NCI-H2196 treated with DMSO at 0.1 percent for 48 hours (cell line): Measurements from ENCODE around the gene LARP1B.
"Not testable (repeated sequence)": the region's sequence is repeated elsewhere in the genome, so short reads cannot be mapped to it uniquely, and the experiment has no call there.

Experiments used
- DNase-seq: peaks from one replicate; lab custom pipeline; 2025; ENCODE audit not compliant: unreplicated experiment; lab: John Stamatoyannopoulos, UW

LARP1B gene

GRCh38 chr4:128060699-128061565, at the start of gene LARP1B:
Gene LARP1B, plus strand, starts transcription at chr4:128061312. Its CDS starts 13,640 bp downstream, at chr4:128074952.
- peak; percentile 79 for DNase-seq

DNA sequence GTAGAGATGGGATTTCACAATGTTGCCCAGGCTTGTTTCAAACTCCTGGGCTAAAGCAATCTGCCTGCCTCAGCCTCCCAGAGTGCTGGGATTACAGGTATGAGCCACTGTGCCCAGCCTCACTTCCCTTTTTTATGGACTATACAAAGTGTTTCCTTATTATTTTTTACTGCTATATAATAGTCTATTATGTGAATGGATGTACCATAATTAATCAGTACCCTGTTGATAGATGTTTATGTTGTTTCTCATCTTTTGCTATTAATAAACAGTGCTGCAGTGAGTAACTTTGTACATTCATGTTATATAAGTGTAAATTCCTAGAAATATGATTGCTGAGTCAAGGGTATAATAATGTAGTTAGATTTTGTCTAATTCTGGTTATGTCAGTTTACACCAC, 35.8 kb upstream of the LARP1B start:
- DNase-seq, result no peak

- no peak for DNase-seq
Observed at GRCh38 chr4:128029907-128030306, 31.2 kb upstream of the LARP1B start.

DNA sequence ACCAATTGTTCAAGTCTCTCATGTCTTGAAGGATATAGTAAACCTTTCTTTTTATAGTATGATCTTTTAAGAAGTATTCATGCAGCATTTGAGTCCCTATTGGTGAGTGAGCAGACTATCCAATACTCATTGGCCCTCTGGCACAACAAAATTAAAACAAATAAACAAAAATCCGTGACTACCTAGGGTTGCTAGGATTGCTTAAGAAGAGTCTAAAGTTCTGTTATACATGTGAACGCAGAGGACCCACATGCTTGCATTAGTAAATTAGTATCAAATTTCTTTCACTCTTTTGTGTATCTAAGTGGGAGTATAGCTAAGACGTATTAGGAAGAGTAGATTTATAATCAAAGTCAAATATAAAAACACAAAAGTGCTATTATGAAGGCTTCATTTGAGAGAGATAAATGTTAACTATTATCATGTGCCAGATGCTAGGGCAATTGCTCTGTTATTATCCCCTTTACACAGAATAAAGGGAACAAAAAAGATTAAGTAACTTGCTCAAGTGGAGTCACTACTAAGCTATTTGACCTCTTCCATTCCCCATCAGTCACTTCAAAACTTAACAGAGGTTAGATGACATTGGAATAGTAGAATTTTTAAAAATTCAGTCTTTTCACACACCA, 29.2 kb upstream of the LARP1B start:
- no peak for DNase-seq

GRCh38 chr4:128039568-128039967, 21.5 kb upstream of the LARP1B start:
- DNase-seq, result no peak

DNA sequence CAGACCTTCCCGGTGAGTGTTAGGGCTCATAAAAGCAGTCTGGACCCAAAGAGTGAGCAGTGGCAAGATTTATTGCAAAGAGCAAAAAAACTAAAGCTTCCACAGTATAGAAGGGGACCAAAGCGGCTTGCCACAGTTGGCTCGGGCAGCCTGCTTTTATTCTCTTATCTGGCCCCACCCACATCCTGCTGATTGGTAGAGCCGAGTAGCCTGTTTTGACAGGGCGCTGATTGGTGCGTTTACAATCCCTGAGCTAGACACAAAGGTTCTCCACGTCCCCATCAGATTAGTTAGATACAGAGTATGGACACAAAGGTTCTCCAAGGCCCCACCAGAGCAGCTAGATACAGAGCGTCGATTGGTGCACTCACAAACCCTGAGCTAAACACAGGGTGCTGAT, 14.1 kb upstream of the LARP1B start:
- DNase-seq, result not testable (repeated sequence)

DNA sequence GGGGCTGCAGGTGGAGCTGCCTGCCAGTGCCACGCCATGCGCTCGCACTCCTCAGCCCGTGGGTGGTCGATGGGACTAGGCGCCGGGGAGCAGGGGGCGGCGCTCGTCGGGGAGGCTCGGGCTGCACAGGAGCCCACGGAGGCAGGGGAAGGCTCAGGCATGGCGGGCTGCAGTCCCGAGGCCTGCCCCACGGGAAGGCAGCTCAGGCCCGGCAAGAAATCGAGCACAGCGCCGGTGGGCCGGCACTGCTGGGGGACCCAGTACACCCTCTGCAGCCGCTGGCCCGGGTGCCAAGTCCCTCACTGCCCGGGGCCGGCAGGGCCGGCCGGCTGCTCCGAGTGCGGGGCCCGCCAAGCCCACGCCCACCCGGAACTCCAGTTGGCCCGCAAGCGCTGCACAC, 13.6 kb upstream of the LARP1B start:
- DNase-seq, result not testable (repeated sequence)

- not testable (repeated sequence) for DNase-seq
Observed at GRCh38 chr4:128051229-128051628, 9.9 kb upstream of the LARP1B start.

DNA sequence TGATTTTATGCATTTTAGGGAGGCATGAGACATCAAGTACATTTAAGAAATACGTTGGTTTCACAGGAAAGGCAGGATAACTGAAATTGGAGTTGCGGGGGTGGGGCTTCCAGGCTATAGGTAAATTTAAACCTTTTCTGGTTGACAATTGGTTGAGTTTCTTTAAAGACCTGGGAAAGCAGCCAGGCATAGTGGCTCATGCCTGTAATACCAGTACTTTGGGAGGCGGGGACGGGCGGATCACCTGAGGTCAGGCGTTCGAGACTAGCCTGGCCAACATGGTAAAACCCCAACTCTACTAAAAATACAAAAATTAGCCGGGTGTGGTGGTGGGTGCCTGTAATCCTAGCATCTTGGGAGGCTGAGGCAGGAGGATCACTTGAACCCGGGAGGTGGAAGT, 6.2 kb upstream of the LARP1B start:
- not testable (repeated sequence) for DNase-seq

DNA sequence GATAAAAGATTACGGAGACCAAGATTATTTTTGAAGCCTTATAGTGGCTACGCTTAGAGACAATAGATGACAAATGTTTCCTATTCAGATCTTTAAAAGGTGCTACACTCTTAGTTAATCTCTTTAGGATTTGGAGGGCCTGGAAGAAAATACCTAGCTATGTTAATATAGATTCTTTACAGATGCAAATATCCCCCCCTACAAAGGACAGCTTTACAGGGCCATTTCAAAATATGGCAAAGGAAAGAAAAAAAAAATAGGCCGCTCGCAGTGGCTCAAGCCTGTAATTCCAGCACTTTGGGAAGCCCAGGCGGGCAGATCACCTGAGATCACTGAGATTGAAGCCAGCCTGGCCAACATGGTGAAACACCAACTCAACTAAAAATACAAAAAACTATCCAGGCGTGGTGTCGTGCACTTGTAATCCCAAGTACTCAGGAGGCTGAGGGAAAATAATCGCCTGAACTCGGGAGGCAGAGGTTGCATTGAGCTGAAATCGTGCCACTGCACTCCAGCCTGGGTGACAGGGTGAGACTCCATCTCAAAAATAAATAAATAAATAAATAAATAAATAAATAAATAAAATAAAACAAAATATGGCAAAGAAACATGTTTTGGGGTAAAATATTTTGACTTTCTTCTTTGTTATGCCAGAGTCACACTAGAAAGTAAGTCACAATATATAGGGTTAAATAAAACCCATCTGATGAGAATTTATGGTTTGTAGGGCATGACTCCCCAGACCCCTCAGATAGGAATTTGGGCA, 5.5 kb upstream of the LARP1B start:
- not testable (repeated sequence) for DNase-seq

GRCh38 chr4:128056396-128056795, 4.7 kb upstream of the LARP1B start:
- no peak for DNase-seq

- DNase-seq, result no peak
Observed at GRCh38 chr4:128060121-128060698, 902 bp upstream of the LARP1B start.

DNA sequence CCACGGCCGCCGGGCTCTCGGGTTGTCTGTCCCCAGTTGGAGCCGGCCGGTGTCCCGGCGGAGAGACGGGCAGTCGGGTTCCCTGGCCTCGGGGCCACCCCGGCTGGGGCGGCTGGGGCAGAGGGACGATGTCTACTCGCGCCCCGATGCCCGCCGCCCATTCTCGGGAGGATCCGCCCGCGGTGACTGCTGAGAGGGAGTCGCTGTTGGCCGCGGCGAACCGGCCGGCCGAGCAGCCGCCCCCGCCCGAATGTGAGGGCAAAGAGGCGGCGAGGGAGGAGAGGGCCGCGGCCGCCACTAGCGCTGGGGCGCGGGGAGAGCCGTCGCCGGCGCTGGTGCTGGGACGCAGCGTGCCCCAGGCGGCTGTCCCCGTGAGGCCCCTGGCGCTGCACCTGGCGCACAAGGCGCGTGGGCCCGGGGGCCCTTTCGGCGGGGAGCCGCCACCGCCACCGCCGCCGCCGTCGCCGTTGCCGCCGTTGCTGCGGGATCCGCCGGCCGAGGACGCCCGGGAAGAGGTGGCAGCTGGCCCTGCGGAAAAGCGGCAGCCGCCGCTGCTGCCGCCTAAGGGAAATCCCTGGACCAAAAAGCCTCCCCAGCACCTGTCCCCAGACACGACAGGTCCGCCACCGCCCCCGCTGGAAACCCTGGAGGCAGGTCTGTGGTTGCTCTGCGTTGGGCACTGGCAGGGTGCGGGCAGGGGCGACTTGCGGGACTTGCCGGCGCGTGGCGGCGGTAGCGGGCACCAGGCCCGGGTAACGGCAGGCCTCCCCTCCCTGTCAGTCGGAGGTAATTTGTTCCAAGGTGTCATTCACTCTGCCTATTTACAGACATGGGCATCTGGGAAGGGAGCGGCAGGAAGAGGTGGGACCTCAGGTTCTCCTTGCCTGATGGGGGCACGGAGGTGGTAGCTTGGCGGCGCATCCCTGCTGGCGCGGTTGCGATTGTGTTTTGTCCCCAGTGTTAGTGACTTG, 739 bp downstream of the LARP1B start:
- DNase-seq, result no peak

DNA sequence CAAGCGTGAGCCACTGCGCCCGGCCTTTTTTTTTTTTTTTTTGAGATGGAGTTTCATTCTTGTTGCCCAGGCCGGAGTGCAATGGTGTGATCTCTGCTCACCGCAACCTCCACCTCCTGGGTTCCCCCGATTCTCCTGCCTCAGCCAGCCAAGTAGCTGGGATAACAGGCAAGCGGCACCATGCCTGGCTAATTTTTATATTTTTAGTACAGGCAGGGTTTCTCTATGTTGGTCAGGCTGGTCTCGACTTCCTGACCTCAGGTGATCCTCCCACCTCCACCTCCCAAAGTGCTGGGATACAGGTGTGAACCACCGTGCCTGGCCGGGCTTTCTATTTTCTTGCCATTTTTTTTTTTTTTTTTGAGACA, 5.3 kb downstream of the LARP1B start:
- not testable (repeated sequence) for DNase-seq

- DNase-seq, result no peak
Observed at GRCh38 chr4:128068918-128069317, 7.8 kb downstream of the LARP1B start.

GRCh38 chr4:128076464-128076863, 15.4 kb downstream of the LARP1B start:
- DNase-seq, result no peak

DNA sequence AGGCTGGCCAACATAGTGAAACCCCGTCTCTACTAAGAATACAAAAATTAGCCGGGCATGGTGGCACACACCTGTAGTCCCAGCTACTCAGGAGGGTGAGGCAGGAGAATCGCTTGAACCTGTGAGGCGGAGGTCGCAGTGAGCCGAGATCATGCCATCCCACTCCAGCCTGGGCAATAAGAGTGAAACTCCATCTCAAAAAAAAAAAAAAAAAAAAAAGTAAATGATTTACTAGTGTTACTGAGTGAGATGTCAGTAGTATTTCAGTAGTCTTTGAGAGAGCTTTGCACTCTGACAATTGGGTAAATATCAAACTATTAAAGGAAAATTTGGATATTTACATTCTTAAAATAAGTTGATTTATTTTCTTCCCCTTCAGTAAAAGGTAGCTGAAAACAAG, 34.2 kb downstream of the LARP1B start:
- not testable (repeated sequence) for DNase-seq

DNA sequence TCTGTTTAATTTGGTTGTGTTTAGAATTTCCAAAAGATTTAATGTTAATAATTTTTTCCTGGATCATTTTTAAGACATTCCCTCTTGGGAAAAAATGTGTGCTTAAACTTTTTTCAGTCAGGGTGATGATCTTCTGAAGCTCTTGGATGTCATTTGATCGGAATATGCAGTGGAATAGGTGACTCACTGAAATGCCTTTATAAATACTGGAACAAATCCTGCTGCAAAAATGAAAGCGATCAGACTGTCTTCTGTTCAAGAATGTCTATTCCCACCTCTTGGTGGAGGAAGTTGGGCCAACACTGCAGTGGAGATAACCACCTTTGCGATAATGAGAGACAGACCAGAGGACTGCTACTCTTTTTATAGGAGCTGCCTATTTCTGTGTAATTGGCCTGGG, 46.7 kb downstream of the LARP1B start:
- DNase-seq, result no peak

DNA sequence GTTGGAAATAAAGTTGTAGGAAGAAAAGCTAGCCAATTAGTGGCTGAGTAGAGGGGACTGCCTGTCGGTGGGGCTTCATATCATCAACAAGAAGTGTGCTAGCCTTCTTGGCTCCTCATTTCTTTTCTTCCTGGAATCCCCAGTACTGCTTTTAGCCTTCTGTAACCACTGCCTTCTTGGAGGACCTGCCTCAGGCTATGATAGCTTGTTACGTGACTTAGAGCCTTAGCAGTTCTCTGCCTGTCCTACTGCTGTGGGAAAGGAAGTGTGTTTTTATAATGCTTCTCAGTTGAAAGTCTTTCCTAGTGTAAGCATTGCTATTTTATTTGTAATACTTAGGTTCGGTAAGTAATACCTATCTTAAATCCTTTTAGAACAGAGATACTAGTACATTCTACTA, 61.9 kb downstream of the LARP1B start:
- DNase-seq, result no peak

DNA sequence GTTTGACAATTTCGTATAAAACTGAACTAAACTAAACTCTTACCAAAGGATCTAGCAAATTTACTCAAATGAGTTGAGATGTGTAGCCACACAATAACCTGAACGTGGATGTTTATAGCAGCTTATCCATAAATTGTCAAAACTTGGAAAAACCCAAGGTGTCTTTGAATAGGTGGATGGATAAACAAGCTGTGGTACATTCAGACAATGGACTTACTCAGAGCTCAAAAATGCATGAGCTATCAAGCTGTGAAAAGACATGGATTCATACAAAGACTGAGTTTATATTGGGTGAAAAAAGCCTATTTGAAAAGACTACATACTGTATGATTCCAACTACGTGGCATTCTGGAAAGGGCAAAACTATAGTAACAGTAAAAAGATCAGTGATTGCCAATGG, 69.5 kb downstream of the LARP1B start:
- no peak for DNase-seq
